GM23338 (cell line): ENCODE data around the gene BEGAIN. TPM values are rescaled to one million over a fixed set of nuclear protein-coding genes. Genes with fewer than 3 reads are reported as not detected.

Source experiments
- ATAC-seq: fragments of 200-7000 bp; cut with Tn5 transposase; 3 replicates; pipeline ENCODE4 v1.9.1; 2020
- DNase-seq: peaks from one replicate; pipeline ENCODE4 v3.0.0-alpha.2; 2015; ENCODE audit warnings: low spot score
- H2AFZ ChIP-seq: fragments of 200-600 bp; sonication (generic); 2 replicates; pipeline ENCODE4 v1.8.0; 2016; ENCODE audit warnings: antibody characterized with exemption, mild to moderate bottlenecking, moderate library complexity
- H3F3A ChIP-seq: fragments of 200-600 bp; sonication (generic); replicated peaks from 2 replicates; pipeline ENCODE4 v1.8.0; 2017; ENCODE audit warnings: antibody characterized with exemption, mixed run types, low read depth
- H3K27ac ChIP-seq: fragments of 200-600 bp; sonication (generic); 2 replicates; pipeline ENCODE4 v1.6.1; 2016; ENCODE audit warnings: low read depth
- H3K27me3 ChIP-seq: fragments of 200-600 bp; sonication (generic); 2 replicates; pipeline ENCODE4 v1.8.0; 2016; ENCODE audit warnings: mild to moderate bottlenecking, mixed run types, moderate library complexity; ENCODE audit not compliant: insufficient read depth
- H3K36me3 ChIP-seq: fragments of 200-600 bp; sonication (generic); 2 replicates; pipeline ENCODE4 v1.8.0; 2016; ENCODE audit warnings: mild to moderate bottlenecking; ENCODE audit not compliant: insufficient read depth
- H3K4me1 ChIP-seq: fragments of 200-600 bp; sonication (generic); 2 replicates; pipeline ENCODE4 v1.8.0; 2016; ENCODE audit warnings: mild to moderate bottlenecking, moderate library complexity; ENCODE audit not compliant: insufficient read depth
- H3K4me2 ChIP-seq: fragments of 200-600 bp; sonication (generic); 2 replicates; pipeline ENCODE4 v1.7.1; 2017; ENCODE audit warnings: mixed run types
- H3K4me3 ChIP-seq: fragments of 200-600 bp; sonication (generic); 2 replicates; pipeline ENCODE4 v1.6.1; 2016; ENCODE audit warnings: mixed run types
- H3K79me2 ChIP-seq: fragments of 200-600 bp; sonication (generic); replicated peaks from 2 replicates; pipeline ENCODE4 v1.8.0; 2017; ENCODE audit warnings: mild to moderate bottlenecking; ENCODE audit not compliant: insufficient read depth
- H3K9me2 ChIP-seq: fragments of 200-600 bp; sonication (generic); 2 replicates; pipeline ENCODE4 v1.8.0; 2017; ENCODE audit not compliant: insufficient read depth
- H4K20me1 ChIP-seq: fragments of 200-600 bp; sonication (generic); replicated peaks from 2 replicates; pipeline ENCODE4 v1.8.0; 2017; ENCODE audit warnings: mild to moderate bottlenecking; ENCODE audit not compliant: insufficient read depth
- H3K27ac Mint-ChIP-seq: 2 replicates; pipeline ENCODE4 v1.8.0; 2020; ENCODE audit warnings: inconsistent platforms, mild to moderate bottlenecking, moderate library complexity, mixed read lengths
- H3K27me3 Mint-ChIP-seq: 3 replicates; pipeline ENCODE4 v1.8.0; 2022; ENCODE audit warnings: low read depth, mild to moderate bottlenecking, moderate library complexity, mixed read lengths, inconsistent platforms; ENCODE audit not compliant: insufficient read depth, poor library complexity
- H3K36me3 Mint-ChIP-seq: 3 replicates; pipeline ENCODE4 v1.8.0; 2021; ENCODE audit warnings: low read depth, mild to moderate bottlenecking, inconsistent platforms, moderate library complexity, mixed read lengths
- H3K4me1 Mint-ChIP-seq: 3 replicates; pipeline ENCODE4 v1.8.0; 2020; ENCODE audit warnings: mild to moderate bottlenecking, inconsistent platforms, mixed read lengths
- H3K4me3 Mint-ChIP-seq: 3 replicates; pipeline ENCODE4 v1.8.0; 2021; ENCODE audit warnings: moderate library complexity, mild to moderate bottlenecking, inconsistent platforms, mixed read lengths
- H3K9me3 Mint-ChIP-seq: 3 replicates; pipeline ENCODE4 v1.8.0; 2020; ENCODE audit warnings: moderate library complexity, mild to moderate bottlenecking, inconsistent platforms, mixed read lengths
- CREB1 ChIP-seq: fragments of 250-450 bp; sonication (Bioruptor Pico); IDR thresholded peaks from 2 replicates; pipeline ENCODE4 v1.5.0; 2020; ENCODE audit warnings: low read depth, mild to moderate bottlenecking, moderate library complexity
- CTCF ChIP-seq, 2 experiments: fragments of 200-600 bp in 1 of 2; sonication (generic) in 1 of 2; conservative IDR thresholded peaks; 2 replicates each; pipeline versions ENCODE4 v1.5.1 to v1.6.1; 2016 to 2017; ENCODE audit warnings: antibody characterized with exemption in 2 of 2, low read depth in 2 of 2, mild to moderate bottlenecking in 2 of 2, moderate library complexity in 1 of 2
- EZH2 ChIP-seq: fragments of 200-600 bp; sonication (generic); IDR thresholded peaks from one replicate; pipeline ENCODE4 v1.8.0; 2017; ENCODE audit warnings: antibody characterized with exemption, mild to moderate bottlenecking, low read depth; ENCODE audit not compliant: unreplicated experiment
- EZH2phosphoT487 ChIP-seq: fragments of 200-600 bp; sonication (generic); IDR thresholded peaks from one replicate; pipeline ENCODE4 v1.8.1; 2018; ENCODE audit warnings: antibody characterized with exemption; ENCODE audit not compliant: unreplicated experiment
- JUNB ChIP-seq: IDR thresholded peaks from one replicate; pipeline ENCODE4 v1.6.1; 2016; ENCODE audit warnings: antibody characterized with exemption; ENCODE audit not compliant: unreplicated experiment
- NANOG ChIP-seq: IDR thresholded peaks from 2 replicates; pipeline ENCODE4 v1.6.1; 2016; ENCODE audit warnings: antibody characterized with exemption, borderline replicate concordance
- POLR2AphosphoS5 ChIP-seq: IDR thresholded peaks from 2 replicates; pipeline ENCODE4 v1.6.1; 2016; ENCODE audit warnings: antibody characterized with exemption, low read depth
- STAT1 ChIP-seq: IDR thresholded peaks from one replicate; pipeline ENCODE4 v1.6.1; 2016; ENCODE audit warnings: antibody characterized with exemption; ENCODE audit not compliant: unreplicated experiment
- ZNF114 ChIP-seq: fragments of 250-450 bp; sonication (Bioruptor Pico); IDR thresholded peaks from 2 replicates; pipeline ENCODE4 v1.5.0; 2020; ENCODE audit warnings: mild to moderate bottlenecking, moderate library complexity
- ZNF331 ChIP-seq: fragments of 250-450 bp; sonication (Bioruptor Pico); IDR thresholded peaks from 2 replicates; pipeline ENCODE4 v1.5.0; 2020; ENCODE audit warnings: low read depth, mild to moderate bottlenecking, moderate library complexity
- polyA plus RNA-seq: library from polyadenylated mRNA; unstranded; fragments of >200 nt; fragmentation: Nextera tagmentation; extraction: Ambion mirVana; gene quantifications from 2 replicates; pipeline ENCODE4 v1.2.1, GENCODE V29; 2016
- total RNA-seq: library from RNA; depleted of rRNA; stranded (reverse); fragments of >200 nt; shearing (Covaris generic); gene quantifications from 2 replicates; pipeline ENCODE4 v1.2.3, GENCODE V29; 2014
- TF ChIP-seq, protein P1 (sequence below): IDR thresholded peaks from one replicate; pipeline ENCODE4 v1.6.1; 2018; ENCODE audit warnings: antibody characterized with exemption; ENCODE audit not compliant: unreplicated experiment
- TF ChIP-seq, protein P2 (sequence below): IDR thresholded peaks from 2 replicates; pipeline ENCODE4 v1.6.1; 2016; ENCODE audit warnings: antibody characterized with exemption
- TF ChIP-seq, protein P3 (sequence below): fragments of 250-450 bp; sonication (Bioruptor Pico); IDR thresholded peaks from 2 replicates; pipeline ENCODE4 v1.5.0; 2020; ENCODE audit warnings: mild to moderate bottlenecking, moderate library complexity

The BEGAIN gene
- total and polyA plus RNA-seq, 2 experiments from 2014 or later, result 0.60 to 2.4 TPM

GRCh38 chr14:100605230-100605629, 18.0 kb upstream of the BEGAIN start:
- H3K4me3 Mint-ChIP-seq, result no peak overlapping the region
- DNase-seq (no peak), ATAC-seq (no peak)
- no peaks in the 10 kb centered on the region for H4K20me1 ChIP-seq
- H3K4me1 ChIP-seq, result no peaks in the 10 kb centered on the region
- H3K9me3 Mint-ChIP-seq, result peaks cover 7% of the 10 kb centered on the region; the same call in 1 of the 3 replicates
- H3K4me2 ChIP-seq, result no peak overlapping the region
- no peaks in the 10 kb centered on the region for H3F3A ChIP-seq
- no peaks in the 10 kb centered on the region for H3K27me3 ChIP-seq
- peaks cover 3% of the 10 kb centered on the region; the same call in 1 of the 3 replicates for H3K4me1 Mint-ChIP-seq
- H3K36me3 ChIP-seq, result no peaks in the 10 kb centered on the region; the same call in 1 of the 2 replicates
- H3K4me3 ChIP-seq, result no peak overlapping the region
- H3K79me2 ChIP-seq, result no peaks in the 10 kb centered on the region
- no peak for TF ChIP-seq POLR2AphosphoS5
- no peak for TF ChIP-seq EZH2
- TF ChIP-seq STAT1, result no peak
- TF ChIP-seq CREB1 (CRISPR knock-in tag), result no peak
- no peak for TF ChIP-seq ZNF114 (CRISPR knock-in tag)
- no peak for TF ChIP-seq EZH2phosphoT487
- TF ChIP-seq NANOG, result no peak
- TF ChIP-seq, protein P1, sequence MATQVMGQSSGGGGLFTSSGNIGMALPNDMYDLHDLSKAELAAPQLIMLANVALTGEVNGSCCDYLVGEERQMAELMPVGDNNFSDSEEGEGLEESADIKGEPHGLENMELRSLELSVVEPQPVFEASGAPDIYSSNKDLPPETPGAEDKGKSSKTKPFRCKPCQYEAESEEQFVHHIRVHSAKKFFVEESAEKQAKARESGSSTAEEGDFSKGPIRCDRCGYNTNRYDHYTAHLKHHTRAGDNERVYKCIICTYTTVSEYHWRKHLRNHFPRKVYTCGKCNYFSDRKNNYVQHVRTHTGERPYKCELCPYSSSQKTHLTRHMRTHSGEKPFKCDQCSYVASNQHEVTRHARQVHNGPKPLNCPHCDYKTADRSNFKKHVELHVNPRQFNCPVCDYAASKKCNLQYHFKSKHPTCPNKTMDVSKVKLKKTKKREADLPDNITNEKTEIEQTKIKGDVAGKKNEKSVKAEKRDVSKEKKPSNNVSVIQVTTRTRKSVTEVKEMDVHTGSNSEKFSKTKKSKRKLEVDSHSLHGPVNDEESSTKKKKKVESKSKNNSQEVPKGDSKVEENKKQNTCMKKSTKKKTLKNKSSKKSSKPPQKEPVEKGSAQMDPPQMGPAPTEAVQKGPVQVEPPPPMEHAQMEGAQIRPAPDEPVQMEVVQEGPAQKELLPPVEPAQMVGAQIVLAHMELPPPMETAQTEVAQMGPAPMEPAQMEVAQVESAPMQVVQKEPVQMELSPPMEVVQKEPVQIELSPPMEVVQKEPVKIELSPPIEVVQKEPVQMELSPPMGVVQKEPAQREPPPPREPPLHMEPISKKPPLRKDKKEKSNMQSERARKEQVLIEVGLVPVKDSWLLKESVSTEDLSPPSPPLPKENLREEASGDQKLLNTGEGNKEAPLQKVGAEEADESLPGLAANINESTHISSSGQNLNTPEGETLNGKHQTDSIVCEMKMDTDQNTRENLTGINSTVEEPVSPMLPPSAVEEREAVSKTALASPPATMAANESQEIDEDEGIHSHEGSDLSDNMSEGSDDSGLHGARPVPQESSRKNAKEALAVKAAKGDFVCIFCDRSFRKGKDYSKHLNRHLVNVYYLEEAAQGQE, result no peak
- TF ChIP-seq CTCF (conservative IDR thresholded peaks at IDR 0.05; ENCODE audit: low read depth in 2 of 2), result no peak
- no peak for TF ChIP-seq ZNF331 (CRISPR knock-in tag)
- TF ChIP-seq, protein P2, sequence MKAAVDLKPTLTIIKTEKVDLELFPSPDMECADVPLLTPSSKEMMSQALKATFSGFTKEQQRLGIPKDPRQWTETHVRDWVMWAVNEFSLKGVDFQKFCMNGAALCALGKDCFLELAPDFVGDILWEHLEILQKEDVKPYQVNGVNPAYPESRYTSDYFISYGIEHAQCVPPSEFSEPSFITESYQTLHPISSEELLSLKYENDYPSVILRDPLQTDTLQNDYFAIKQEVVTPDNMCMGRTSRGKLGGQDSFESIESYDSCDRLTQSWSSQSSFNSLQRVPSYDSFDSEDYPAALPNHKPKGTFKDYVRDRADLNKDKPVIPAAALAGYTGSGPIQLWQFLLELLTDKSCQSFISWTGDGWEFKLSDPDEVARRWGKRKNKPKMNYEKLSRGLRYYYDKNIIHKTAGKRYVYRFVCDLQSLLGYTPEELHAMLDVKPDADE, result no peak
- TF ChIP-seq, protein P3, sequence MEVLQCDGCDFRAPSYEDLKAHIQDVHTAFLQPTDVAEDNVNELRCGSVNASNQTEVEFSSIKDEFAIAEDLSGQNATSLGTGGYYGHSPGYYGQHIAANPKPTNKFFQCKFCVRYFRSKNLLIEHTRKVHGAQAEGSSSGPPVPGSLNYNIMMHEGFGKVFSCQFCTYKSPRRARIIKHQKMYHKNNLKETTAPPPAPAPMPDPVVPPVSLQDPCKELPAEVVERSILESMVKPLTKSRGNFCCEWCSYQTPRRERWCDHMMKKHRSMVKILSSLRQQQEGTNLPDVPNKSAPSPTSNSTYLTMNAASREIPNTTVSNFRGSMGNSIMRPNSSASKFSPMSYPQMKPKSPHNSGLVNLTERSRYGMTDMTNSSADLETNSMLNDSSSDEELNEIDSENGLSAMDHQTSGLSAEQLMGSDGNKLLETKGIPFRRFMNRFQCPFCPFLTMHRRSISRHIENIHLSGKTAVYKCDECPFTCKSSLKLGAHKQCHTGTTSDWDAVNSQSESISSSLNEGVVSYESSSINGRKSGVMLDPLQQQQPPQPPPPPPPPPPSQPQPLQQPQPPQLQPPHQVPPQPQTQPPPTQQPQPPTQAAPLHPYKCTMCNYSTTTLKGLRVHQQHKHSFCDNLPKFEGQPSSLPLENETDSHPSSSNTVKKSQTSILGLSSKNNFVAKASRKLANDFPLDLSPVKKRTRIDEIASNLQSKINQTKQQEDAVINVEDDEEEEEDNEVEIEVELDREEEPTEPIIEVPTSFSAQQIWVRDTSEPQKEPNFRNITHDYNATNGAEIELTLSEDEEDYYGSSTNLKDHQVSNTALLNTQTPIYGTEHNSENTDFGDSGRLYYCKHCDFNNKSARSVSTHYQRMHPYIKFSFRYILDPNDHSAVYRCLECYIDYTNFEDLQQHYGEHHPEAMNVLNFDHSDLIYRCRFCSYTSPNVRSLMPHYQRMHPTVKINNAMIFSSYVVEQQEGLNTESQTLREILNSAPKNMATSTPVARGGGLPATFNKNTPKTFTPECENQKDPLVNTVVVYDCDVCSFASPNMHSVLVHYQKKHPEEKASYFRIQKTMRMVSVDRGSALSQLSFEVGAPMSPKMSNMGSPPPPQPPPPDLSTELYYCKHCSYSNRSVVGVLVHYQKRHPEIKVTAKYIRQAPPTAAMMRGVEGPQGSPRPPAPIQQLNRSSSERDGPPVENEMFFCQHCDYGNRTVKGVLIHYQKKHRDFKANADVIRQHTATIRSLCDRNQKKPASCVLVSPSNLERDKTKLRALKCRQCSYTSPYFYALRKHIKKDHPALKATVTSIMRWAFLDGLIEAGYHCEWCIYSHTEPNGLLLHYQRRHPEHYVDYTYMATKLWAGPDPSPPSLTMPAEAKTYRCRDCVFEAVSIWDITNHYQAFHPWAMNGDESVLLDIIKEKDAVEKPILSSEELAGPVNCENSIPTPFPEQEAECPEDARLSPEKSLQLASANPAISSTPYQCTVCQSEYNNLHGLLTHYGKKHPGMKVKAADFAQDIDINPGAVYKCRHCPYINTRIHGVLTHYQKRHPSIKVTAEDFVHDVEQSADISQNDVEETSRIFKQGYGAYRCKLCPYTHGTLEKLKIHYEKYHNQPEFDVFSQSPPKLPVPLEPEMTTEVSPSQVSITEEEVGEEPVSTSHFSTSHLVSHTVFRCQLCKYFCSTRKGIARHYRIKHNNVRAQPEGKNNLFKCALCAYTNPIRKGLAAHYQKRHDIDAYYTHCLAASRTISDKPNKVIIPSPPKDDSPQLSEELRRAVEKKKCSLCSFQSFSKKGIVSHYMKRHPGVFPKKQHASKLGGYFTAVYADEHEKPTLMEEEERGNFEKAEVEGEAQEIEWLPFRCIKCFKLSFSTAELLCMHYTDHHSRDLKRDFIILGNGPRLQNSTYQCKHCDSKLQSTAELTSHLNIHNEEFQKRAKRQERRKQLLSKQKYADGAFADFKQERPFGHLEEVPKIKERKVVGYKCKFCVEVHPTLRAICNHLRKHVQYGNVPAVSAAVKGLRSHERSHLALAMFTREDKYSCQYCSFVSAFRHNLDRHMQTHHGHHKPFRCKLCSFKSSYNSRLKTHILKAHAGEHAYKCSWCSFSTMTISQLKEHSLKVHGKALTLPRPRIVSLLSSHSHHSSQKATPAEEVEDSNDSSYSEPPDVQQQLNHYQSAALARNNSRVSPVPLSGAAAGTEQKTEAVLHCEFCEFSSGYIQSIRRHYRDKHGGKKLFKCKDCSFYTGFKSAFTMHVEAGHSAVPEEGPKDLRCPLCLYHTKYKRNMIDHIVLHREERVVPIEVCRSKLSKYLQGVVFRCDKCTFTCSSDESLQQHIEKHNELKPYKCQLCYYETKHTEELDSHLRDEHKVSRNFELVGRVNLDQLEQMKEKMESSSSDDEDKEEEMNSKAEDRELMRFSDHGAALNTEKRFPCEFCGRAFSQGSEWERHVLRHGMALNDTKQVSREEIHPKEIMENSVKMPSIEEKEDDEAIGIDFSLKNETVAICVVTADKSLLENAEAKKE (CRISPR knock-in tag), result no peak
- TF ChIP-seq JUNB, result no peak
- no peak overlapping the region for H3K27ac ChIP-seq
- peaks cover 5% of the 10 kb centered on the region for H3K27me3 Mint-ChIP-seq
- H3K27ac Mint-ChIP-seq, result no peak overlapping the region
- H3K36me3 Mint-ChIP-seq, result no peaks in the 10 kb centered on the region
- H2AFZ ChIP-seq, result no peak overlapping the region
- H3K9me2 ChIP-seq, result no peaks in the 10 kb centered on the region
